ENCODE measurements around the gene TREML1. TPM values are rescaled to one million over a fixed set of nuclear protein-coding genes. Genes with fewer than 3 reads are reported as not detected.

TREML1 gene
- total RNA-seq, 1 donor from 2014 or later: not detected

DNA sequence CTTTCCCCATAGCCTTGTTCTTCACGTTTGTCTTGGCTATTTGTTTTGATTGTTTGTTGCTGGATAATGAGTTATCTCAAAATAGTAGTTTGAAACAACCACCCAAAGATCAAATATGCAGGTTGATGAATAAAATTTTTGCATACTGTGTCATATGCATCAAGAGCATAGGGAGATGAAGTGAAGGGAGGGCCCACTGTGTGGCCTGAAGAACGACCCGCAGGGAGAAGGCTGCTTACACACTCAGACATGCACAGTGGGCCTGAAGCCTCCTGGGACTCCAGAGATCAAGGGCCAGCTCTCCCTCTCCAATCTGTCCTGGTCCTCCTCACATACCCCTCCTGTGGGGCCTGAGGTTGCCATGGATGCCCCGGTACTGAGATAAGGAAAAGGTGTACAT, 25.0 kb upstream of the TREML1 start:
- Mint-ChIP-seq H3K27me3 (ENCODE audit: unreplicated experiment) (peaks cover 5% of the 10 kb centered on the region), H3K9me3 (ENCODE audit: unreplicated experiment) (peaks cover 1% of the 10 kb centered on the region), H3K36me3 (ENCODE audit: unreplicated experiment) (no peaks in the 10 kb centered on the region), H3K4me3 (ENCODE audit: unreplicated experiment) (no peak overlapping the region), H3K4me1 (ENCODE audit: low read depth, unreplicated experiment) (no peaks in the 10 kb centered on the region), H3K27ac (ENCODE audit: unreplicated experiment) (no peak overlapping the region)
- TF ChIP-seq, protein P1, sequence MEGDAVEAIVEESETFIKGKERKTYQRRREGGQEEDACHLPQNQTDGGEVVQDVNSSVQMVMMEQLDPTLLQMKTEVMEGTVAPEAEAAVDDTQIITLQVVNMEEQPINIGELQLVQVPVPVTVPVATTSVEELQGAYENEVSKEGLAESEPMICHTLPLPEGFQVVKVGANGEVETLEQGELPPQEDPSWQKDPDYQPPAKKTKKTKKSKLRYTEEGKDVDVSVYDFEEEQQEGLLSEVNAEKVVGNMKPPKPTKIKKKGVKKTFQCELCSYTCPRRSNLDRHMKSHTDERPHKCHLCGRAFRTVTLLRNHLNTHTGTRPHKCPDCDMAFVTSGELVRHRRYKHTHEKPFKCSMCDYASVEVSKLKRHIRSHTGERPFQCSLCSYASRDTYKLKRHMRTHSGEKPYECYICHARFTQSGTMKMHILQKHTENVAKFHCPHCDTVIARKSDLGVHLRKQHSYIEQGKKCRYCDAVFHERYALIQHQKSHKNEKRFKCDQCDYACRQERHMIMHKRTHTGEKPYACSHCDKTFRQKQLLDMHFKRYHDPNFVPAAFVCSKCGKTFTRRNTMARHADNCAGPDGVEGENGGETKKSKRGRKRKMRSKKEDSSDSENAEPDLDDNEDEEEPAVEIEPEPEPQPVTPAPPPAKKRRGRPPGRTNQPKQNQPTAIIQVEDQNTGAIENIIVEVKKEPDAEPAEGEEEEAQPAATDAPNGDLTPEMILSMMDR (IDR thresholded peaks at IDR 0.05; ENCODE audit: partially characterized antibody, unreplicated experiment): no peak
- no peak for DNase-seq

GRCh38 chr6:41177695-41178094, 23.5 kb upstream of the TREML1 start:
- H3K9me3 Mint-ChIP-seq (ENCODE audit: unreplicated experiment): peaks cover under 1% of the 10 kb centered on the region
- DNase-seq: no peak
- no peaks in the 10 kb centered on the region for H3K36me3 Mint-ChIP-seq (ENCODE audit: unreplicated experiment)
- no peak overlapping the region for H3K27ac Mint-ChIP-seq (ENCODE audit: unreplicated experiment)
- TF ChIP-seq, protein P1 (IDR thresholded peaks at IDR 0.05; ENCODE audit: partially characterized antibody, unreplicated experiment): no peak
- no peaks in the 10 kb centered on the region for H3K4me1 Mint-ChIP-seq (ENCODE audit: low read depth, unreplicated experiment)
- H3K27me3 Mint-ChIP-seq (ENCODE audit: unreplicated experiment): peaks cover 5% of the 10 kb centered on the region
- H3K4me3 Mint-ChIP-seq (ENCODE audit: unreplicated experiment): no peak overlapping the region

GRCh38 chr6:41177287-41177686, 23.1 kb upstream of the TREML1 start:
- Mint-ChIP-seq H3K9me3 (ENCODE audit: unreplicated experiment) (no peaks in the 10 kb centered on the region), H3K27ac (ENCODE audit: unreplicated experiment) (no peak overlapping the region), H3K27me3 (ENCODE audit: unreplicated experiment) (peaks cover 5% of the 10 kb centered on the region), H3K4me3 (ENCODE audit: unreplicated experiment) (no peak overlapping the region), H3K36me3 (ENCODE audit: unreplicated experiment) (no peaks in the 10 kb centered on the region), H3K4me1 (ENCODE audit: low read depth, unreplicated experiment) (no peaks in the 10 kb centered on the region)
- no peak for DNase-seq
- TF ChIP-seq, protein P1 (IDR thresholded peaks at IDR 0.05; ENCODE audit: partially characterized antibody, unreplicated experiment): no peak

DNA sequence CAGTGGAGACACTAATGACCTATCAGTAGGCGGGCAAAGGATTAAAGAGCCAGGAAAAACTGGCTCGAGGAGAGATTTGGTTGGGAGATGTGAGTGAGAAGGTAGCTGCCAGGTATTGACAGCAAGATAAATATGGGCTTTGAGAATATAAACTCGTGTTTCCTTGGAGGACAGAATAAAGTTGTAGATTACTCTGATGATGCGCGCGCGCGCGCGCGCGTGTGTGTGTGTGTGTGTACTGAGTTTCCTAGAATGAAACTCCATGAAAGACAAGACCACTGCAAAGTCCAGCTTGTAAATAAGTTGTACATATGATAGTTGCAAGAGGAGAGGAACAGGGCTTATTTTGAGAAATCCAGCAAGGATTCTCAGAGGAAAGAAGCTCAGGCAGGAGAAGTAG, 22.0 kb upstream of the TREML1 start:
- H3K4me3 Mint-ChIP-seq (ENCODE audit: unreplicated experiment): no peak overlapping the region
- TF ChIP-seq, protein P1 (IDR thresholded peaks at IDR 0.05; ENCODE audit: partially characterized antibody, unreplicated experiment): no peak
- no peak for DNase-seq
- H3K9me3 Mint-ChIP-seq (ENCODE audit: unreplicated experiment): no peaks in the 10 kb centered on the region
- H3K36me3 Mint-ChIP-seq (ENCODE audit: unreplicated experiment): no peaks in the 10 kb centered on the region
- H3K27me3 Mint-ChIP-seq (ENCODE audit: unreplicated experiment): peaks cover 5% of the 10 kb centered on the region
- no peaks in the 10 kb centered on the region for H3K4me1 Mint-ChIP-seq (ENCODE audit: low read depth, unreplicated experiment)
- H3K27ac Mint-ChIP-seq (ENCODE audit: unreplicated experiment): no peak overlapping the region

DNA sequence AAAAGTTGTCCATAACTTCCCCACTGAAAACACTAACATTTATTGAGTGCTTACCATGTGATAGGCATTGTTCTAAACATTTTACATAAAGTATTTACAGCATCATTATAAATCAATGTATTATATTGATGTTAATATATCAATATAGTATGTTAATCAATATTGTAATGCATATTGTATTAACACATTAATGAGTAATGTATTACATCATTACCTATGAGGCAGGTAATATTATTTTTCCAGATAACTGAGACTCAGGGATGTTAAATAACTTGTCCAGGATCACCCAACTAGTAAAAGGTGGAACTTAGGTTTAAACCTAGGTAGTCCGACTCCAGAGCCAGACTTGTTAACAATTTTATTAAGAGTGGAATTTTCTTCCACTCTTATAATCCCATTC, 20.9 kb upstream of the TREML1 start:
- Mint-ChIP-seq H3K27ac (ENCODE audit: unreplicated experiment) (no peak overlapping the region), H3K27me3 (ENCODE audit: unreplicated experiment) (peaks cover 2% of the 10 kb centered on the region), H3K4me3 (ENCODE audit: unreplicated experiment) (no peak overlapping the region), H3K4me1 (ENCODE audit: low read depth, unreplicated experiment) (no peaks in the 10 kb centered on the region), H3K9me3 (ENCODE audit: unreplicated experiment) (no peaks in the 10 kb centered on the region), H3K36me3 (ENCODE audit: unreplicated experiment) (no peaks in the 10 kb centered on the region)
- TF ChIP-seq, protein P1 (IDR thresholded peaks at IDR 0.05; ENCODE audit: partially characterized antibody, unreplicated experiment): no peak
- DNase-seq: no peak
